Ishikawa (cell line): Measurements from ENCODE around the gene FIGN.

Experiments used
- CEBPB ChIP-seq: IDR thresholded peaks from 2 replicates; pipeline ENCODE4 v1.6.1; 2012
- CREB1 ChIP-seq: IDR thresholded peaks from 2 replicates; pipeline ENCODE4 v1.6.1; 2012; ENCODE audit warnings: low read depth
- EP300 ChIP-seq: IDR thresholded peaks from 2 replicates; pipeline ENCODE4 v1.6.1; 2012; ENCODE audit warnings: borderline replicate concordance
- FOXM1 ChIP-seq: IDR thresholded peaks from 2 replicates; pipeline ENCODE4 v1.6.1; 2012; ENCODE audit warnings: low read depth, borderline replicate concordance
- NFIC ChIP-seq: IDR thresholded peaks from 2 replicates; pipeline ENCODE4 v1.6.1; 2012
- RAD21 ChIP-seq: IDR thresholded peaks from 2 replicates; pipeline ENCODE4 v1.6.1; 2012; ENCODE audit warnings: low read depth
- TCF12 ChIP-seq: IDR thresholded peaks from 2 replicates; pipeline ENCODE4 v1.6.1; 2012; ENCODE audit warnings: low read depth
- YY1 ChIP-seq: IDR thresholded peaks from 2 replicates; pipeline ENCODE4 v1.6.1; 2012; ENCODE audit warnings: low read depth

DNA sequence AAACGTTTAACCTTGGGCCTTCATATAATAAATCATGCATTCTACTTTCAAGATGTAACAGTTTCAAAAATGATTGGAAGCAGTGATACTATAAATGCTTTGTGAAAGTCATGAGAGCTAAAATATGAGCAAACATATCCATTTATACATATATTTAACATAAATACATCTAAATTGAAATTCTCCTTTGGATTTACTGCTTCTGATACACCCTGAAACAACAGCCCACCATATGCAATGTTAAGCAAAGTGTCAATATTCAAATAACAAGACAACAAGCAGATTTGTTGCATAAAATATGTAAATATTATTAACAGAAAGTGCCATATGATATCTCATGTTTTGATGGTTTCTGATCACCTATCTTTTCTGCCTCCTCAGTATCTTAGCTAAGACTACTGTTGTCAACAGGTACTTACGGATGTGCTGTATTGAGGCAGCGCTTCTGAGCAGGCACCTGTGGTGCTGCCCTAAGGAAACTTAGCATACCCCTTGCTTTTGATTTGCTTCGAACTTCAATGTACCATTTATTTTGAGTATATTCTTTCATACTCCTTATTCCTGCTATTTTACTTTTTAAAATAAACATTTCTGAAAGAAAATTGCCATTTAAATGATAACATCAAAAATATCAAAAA, 6.1 kb downstream of the FIGN start:
- TF ChIP-seq EP300 (no peak), TCF12 (no peak), YY1 (no peak), NFIC (no peak), CEBPB (no peak), FOXM1 (no peak), CREB1 (no peak), RAD21 (no peak)
